ENCODE measurements around the gene STKLD1.
A peak's percentile ranks its signal among the peaks of the same experiment; 100 is the strongest.

GRCh38 chr9:133341369-133342068 lies 34.6 kb upstream of the STKLD1 start:
- TF ChIP-seq CTCF (IDR thresholded peaks at IDR 0.05) (no peak), POLR2A (IDR thresholded peaks at IDR 0.05) (peak in 1 of 4 donors; percentile 23)

Measured in esophagus squamous epithelium (tissue), 4 donors.